ELR (cell line): Measurements from ENCODE around the gene SLC52A1.
"Not testable (repeated sequence)": the region's sequence is repeated elsewhere in the genome, so short reads cannot be mapped to it uniquely, and the experiment has no call there.

Experiments
- DNase-seq: peaks from one replicate; pipeline ENCODE4 v3.0.0-alpha.2; 2015; ENCODE audit warnings: low read depth

Gene SLC52A1

GRCh38 chr17:5031365-5032082, 3.7 kb downstream of the SLC52A1 start:
- DNase-seq = peak; percentile 87

- DNase-seq = not testable (repeated sequence)
Measured at GRCh38 chr17:5030168-5030567, 5.1 kb downstream of the SLC52A1 start.

DNA sequence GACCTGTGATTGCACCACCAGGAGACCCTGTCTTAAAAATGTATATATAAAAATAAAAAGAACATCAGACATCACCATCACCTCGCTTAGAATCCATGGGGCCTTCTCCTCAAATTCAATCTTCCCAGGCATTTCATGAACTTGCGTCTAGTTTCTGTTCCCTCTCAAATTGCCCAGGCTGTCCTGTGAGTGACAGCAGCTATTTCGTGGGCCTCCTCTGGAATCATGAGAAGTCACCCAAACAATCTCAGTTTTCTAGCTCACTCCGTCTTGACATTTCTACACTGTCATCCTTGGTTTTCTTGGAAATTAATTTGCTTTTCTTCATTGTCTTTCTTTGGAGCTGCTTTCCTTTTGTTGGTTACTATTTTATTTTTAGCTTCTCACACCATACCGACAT, 7.3 kb downstream of the SLC52A1 start:
- DNase-seq = no peak

DNA sequence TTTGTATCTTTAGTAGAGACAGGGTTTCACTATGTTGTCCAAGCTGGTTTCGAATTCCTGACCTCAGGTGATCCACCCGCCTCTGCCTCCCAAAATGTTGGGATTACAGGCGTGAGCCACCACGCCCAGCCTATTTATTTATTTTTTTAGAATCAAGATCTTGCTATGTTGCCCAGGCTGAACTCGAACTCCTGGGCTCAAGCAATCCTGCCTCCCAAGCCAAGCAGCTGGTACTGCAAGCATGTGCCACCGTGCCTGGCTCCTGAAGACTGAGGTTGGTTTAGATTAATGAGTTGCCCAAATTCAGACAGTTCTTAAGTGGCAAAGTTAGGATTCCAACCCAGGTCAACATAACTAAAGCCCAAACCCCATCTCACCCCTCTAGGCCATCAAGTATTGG, 7.9 kb downstream of the SLC52A1 start:
- DNase-seq = no peak

DNA sequence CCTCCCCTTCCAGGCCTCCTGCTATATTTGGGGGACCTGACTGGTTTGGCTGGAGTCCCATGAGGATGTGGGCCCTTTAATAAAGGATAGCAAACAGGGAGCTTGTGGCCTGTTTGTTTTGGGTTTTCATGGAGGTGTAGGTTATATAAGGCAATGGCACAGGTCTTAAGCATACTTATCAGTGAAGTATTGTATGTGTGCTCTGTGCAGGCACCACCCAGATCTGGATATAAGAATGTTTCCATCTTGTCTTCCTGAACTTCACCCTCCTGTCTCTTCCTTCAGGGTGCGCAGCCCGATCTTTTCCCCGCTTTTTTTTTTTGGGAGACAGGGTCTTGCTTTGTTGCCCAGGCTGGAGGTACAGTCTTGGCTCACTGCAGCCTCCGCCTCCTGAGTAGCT, 10.6 kb downstream of the SLC52A1 start:
- no peak for DNase-seq

- DNase-seq = no peak
Measured at GRCh38 chr17:5023588-5024147, 11.6 kb downstream of the SLC52A1 start.

- DNase-seq = no peak
Measured at GRCh38 chr17:5022171-5022711, 13.0 kb downstream of the SLC52A1 start.

DNA sequence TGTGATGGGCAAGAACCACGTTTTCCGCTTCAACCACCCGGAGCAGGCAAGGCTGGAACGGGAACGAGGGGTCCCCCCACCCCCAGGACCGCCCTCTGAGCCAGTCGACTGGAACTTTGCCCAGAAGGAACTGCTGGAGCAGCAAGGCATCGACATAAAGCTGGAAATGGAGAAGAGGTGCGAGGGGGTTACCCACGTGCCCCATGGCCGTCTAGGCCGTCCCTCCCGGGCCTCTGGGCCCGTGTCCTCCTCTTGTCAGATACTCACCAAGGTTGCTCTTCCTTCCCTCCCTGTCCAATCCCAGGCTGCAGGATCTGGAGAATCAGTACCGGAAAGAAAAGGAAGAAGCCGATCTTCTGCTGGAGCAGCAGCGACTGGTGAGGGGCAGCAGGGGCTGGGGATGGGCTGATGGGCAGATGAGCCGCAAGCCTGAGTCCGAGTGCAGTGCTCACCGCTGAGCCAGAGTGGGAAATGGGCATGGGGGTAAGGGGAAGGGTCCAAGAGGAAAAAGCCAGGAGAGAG, 14.7 kb downstream of the SLC52A1 start:
- DNase-seq = no peak

DNA sequence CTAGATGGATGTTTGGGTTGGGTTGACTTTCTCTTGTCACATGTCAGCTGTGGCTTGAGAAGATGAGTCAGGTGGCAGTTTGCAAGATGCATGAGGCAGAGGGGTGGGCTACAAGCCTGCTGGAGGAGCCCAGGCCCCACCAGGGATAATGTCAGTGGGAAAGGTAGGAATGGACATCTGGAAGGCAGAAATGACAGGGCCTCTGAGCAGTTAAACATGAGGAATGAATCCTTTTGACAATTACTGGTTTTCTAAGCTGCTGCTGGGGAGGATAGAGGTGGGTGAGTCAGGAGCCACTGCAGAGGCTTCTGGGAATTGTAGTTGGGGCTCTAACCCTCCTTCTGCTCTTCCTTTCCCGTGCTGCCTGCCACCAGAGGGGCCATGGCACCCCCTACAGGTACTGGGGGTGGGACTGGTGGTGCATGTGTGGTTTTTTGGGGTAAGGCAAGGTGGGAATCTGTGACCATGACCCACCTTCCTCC, 15.7 kb downstream of the SLC52A1 start:
- DNase-seq = peak; percentile 58

- DNase-seq = no peak
Measured at GRCh38 chr17:5014357-5014756, 20.9 kb downstream of the SLC52A1 start.

DNA sequence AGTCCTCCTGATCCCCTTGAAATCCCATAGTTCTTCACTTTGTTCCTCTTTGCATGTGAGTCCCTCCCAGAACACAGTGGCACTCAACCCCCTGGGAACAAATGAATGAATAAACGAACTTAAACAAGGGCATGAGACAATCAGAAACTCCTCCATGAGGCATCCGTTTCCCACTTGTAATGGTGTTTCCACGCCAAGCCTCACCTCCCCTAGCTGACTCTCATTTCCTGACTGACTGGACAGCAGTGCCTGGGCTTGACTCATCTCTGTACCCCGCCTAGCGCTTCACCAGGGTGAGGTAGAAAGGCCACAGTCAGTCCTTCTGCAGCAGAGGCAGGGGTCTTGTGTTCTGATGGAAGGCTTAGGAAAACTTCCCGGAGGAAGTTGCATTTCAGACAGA, 23.3 kb downstream of the SLC52A1 start:
- peak; percentile 87 for DNase-seq

DNA sequence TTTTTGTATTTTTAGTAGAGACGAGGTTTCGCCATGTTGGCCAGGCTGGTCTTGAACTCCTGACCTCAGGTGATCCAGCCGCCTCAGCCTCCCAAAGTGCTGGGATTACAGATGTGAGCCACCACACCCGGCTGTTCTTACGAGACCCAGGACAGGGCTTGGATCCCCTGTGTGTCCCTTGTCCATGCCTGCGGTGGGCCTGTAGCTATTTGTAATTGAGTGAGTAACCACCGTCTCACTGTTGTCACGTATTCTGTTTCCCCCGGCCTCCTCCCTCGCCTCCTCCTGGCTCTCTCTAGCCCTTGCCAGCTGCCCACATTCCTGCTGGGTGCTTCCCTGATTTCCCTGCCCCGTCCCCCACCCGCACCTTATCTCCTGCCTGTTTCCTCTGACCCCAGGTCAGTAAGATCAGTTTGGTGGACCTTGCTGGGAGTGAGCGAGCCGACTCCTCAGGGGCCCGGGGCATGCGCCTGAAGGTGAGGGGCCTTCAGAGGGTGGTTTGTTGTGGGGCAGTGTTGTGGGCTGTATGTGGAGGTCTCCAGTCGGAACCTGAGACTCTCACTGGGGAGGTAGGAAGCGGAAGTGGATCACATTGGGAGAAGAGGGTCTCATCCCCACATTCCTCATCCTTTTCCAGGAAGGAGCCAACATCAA, 31.9 kb downstream of the SLC52A1 start:
- DNase-seq = no peak

- no peak for DNase-seq
Measured at GRCh38 chr17:5002121-5002788, 33.0 kb downstream of the SLC52A1 start.

DNA sequence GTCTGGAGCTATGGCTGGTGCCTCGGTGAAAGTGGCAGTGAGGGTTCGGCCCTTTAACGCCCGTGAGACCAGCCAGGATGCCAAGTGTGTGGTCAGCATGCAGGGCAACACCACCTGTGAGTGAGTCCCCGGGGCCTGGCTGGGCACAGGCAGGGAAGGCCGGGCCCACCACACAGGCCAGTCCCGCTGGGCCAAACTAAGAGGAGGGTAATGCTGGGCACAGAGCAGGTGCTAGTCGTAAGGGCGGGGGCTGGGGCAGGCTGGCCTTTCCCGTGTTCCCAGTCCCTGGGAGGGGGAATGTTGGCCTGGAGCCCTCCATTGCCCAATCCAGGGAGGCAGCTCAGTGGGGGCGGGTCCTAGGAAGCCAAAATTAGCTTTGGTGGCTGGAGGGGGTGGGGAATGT, 35.0 kb downstream of the SLC52A1 start:
- no peak for DNase-seq

DNA sequence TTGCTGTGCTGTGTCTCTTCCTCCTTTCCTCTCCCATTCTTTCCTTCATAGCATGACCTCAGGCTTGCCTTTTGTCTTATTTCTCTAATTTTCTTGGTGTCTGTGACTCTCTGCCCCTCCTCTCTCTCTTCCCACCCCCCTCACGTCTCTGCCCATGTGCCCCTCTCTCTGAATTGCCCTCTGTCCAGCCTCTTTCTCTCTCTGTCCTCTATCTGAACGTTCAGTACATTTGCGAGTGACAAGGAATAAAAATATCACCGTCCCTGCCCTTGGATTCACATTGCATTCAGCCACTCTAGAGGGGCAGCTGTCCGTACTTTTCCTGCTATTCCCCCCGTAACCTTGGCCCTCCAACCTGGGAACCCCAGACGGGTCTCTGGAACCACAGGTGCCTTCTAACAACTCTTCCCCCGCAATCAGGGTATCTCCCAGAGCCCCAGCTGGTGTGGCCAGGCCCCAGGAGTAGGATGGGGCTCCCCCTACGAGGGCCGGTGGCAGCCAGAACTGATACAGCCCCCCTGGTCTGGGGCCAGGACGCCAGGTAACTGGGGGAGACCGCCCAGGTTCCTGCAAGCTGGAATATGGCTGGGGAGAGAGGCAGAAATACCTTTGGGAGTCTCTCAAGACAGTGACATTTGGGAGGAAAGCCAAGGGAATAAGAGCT, 35.7 kb downstream of the SLC52A1 start:
- DNase-seq = no peak

- DNase-seq = no peak
Measured at GRCh38 chr17:4998732-4999429, 36.3 kb downstream of the SLC52A1 start.

DNA sequence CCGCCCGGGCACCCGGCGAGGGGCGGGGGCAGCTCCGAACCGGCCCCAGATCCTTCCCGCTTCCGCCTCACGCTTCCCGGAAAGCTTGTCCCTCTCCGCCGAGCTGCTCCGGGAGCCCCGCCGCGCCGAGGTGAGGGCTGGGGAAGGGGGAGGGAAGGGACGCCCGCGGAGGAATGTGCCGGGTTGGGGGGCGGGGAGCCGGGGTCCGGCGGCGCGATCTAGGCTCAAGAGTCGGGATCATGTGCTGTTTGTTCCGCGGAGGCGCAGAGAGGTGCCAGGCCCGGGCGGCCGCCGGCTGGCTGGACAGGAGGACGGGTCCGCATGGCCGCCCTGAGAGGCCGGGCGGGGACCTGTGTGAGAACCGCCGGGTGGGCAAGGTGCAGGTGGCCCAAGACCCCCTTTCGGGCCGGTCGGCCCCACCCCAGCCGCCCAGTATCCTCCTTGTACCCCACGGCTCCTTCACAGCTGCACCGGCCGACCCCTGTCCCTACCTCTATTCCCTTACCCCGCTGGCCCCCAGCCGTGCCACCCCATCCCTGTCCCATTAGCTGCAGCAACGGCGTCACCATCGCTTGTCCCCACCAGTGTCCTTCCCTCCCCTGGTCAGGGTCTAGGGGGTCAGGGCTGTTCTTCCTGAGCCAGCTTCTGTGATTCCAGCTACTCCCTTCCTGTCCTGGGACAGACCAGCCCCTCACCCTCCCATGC, 37.0 kb downstream of the SLC52A1 start:
- peak; percentile 51 for DNase-seq

DNA sequence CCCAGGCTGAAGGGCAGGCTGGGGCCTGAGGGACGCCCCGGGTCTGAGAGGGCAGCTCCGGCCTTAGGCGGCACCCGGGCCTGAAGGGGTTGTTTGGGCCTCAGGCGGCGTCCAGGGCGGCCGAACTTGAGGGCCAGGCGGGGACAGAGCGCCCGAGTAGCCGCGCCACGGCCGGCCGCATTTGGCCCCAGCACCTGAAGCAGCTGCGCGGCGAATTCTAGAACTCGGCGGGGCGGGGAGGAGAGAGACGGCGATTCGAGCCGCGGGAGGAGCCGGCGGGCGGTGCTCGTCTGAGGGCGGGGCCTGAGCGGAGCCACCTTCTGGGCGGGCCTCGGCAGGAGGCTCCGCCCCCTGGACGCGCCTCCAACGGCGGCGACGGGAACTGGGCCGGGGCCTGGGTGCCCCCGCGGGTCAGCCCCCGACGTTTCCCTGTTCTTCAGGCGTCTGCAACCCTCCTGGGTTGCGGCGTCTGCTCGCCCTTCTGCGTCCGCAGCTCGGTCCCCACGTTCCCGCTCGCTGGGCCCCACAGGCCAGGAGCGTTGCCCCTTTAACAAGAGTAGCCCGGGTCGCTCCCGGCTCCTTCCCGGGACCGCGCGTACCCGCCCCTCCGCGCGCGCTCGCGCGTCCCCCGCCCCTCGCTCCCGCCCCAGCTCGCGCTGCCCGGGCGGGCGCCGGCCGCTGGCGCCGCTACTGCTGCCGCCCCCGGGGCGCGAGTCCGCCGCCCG, 37.8 kb downstream of the SLC52A1 start, which contains the start of the genes INCA1 and KIF1C:
TSS of gene INCA1 (minus strand) at position 221 of the 725 bp plus-strand sequence. CDS start 3,085 bp downstream, outside the sequence.
TSS of gene KIF1C (plus strand) at position 649 of the 725 bp plus-strand sequence. CDS start 2,297 bp downstream, outside the sequence.
- DNase-seq = peak; percentile 93

DNA sequence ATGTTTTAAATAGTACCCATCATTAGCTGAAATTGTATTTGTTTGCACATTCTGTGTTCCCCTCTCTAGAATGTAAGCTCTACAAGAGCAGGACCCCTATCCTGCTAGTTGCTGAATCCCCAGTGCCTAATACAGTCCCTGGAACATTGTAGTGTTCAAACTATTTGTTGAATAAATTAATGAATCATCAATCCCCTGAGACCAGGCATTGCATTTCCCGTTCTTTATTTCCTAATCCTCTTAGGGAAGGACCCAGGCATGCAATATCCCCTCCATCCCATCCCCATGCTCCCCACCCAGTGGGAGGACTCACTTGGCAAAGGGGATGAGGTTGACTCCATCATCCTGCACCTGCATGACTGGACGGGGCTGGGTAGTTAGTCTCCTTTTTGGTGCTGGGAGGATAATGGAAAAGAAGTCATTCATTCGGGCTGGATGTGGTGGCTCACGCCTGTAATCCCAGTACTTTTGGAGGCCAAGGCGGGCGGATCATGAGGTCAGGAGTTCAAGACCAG, 41.1 kb downstream of the SLC52A1 start:
- no peak for DNase-seq
